GM12878 (cell line): Measurements from ENCODE around the gene TMIGD3. TPM values are rescaled to one million over a fixed set of nuclear protein-coding genes. Genes with fewer than 3 reads are reported as not detected.

Experiments
- ATAC-seq: fragments of 200-7000 bp; cut with Tn5 transposase; 3 replicates; pipeline ENCODE4 v1.9.1; 2020; ENCODE audit warnings: mild to moderate bottlenecking, moderate library complexity
- BruUV-seq: library from RNA; stranded (reverse); fragments of 400-500 nt; replicated peaks from 2 replicates; lab custom pipeline; 2021; lab: Mats Ljungman, UMichigan
- CTCF ChIA-PET: fragments of 300-600 bp; sonication (Branson Sonifier 250); formaldehyde crosslinking; extraction: SDS; loops from one replicate; lab custom pipeline; 2021; ENCODE audit warnings: inconsistent platforms; lab: Yijun Ruan, JAX
- POLR2A ChIA-PET: fragments of 350-600 bp; formaldehyde crosslinking; extraction: SDS; loops from one replicate; lab custom pipeline; 2021; ENCODE audit warnings: inconsistent platforms; lab: Charles Lee
- RAD21 ChIA-PET: fragments of 300-600 bp; sonication (Branson Sonifier 250); formaldehyde crosslinking; loops from one replicate; lab custom pipeline; 2023; ENCODE audit warnings: antibody characterized with exemption; ENCODE audit not compliant: unreplicated experiment; lab: Charles Lee
- SMC1A ChIA-PET: fragments of 300-600 bp; sonication (Branson Sonifier 250); formaldehyde crosslinking; loops from one replicate; lab custom pipeline; 2023; ENCODE audit not compliant: unreplicated experiment, uncharacterized antibody; lab: Charles Lee
- DNase-seq: peaks from one replicate; pipeline ENCODE4 v3.0.0-alpha.2; 2011; ENCODE audit warnings: low read depth, low spot score
- FAIRE-seq: peaks from 3 replicates; lab custom pipeline; 2011; peaks lifted over from hg19 to GRCh38; lab: Jason Lieb, UNC
- H2AFZ ChIP-seq: 2 replicates; pipeline ENCODE4 v1.6.0; 2011; ENCODE audit warnings: low read depth, low read length, control low read depth; ENCODE audit not compliant: control insufficient read depth
- H3K27ac ChIP-seq: 2 replicates; pipeline ENCODE4 v1.5.1; 2011; ENCODE audit warnings: control low read depth; ENCODE audit not compliant: control insufficient read depth, insufficient read depth
- H3K27me3 ChIP-seq, 2 experiments: replicated peaks in 1 of 2; 2 replicates each; pipeline versions ENCODE4 v1.6.0 to v1.6.1; 2011; ENCODE audit warnings: low read length in 1 of 2; ENCODE audit not compliant: control insufficient read depth in 2 of 2, insufficient read depth in 2 of 2
- H3K36me3 ChIP-seq, 2 experiments: 2 replicates each; pipeline ENCODE4 v1.5.1; 2011; ENCODE audit warnings: low read length in 1 of 2; ENCODE audit not compliant: control insufficient read depth in 2 of 2, insufficient read depth in 2 of 2
- H3K4me1 ChIP-seq: 2 replicates; pipeline ENCODE4 v1.6.1; 2011; ENCODE audit warnings: mild to moderate bottlenecking, low read length, moderate library complexity, mixed read lengths; ENCODE audit not compliant: control insufficient read depth, insufficient read depth
- H3K4me2 ChIP-seq: 2 replicates; pipeline ENCODE4 v1.6.0; 2011; ENCODE audit warnings: control low read depth; ENCODE audit not compliant: control insufficient read depth, insufficient read depth
- H3K4me3 ChIP-seq: fragments of 200-600 bp; sonication (generic); 2 replicates; pipeline ENCODE4 v1.5.1; 2016
- H3K79me2 ChIP-seq: 2 replicates; pipeline ENCODE4 v1.6.0; 2011; ENCODE audit warnings: low read length; ENCODE audit not compliant: control insufficient read depth, insufficient read depth
- H3K9ac ChIP-seq: 2 replicates; pipeline ENCODE4 v1.8.0; 2011; ENCODE audit warnings: low read length, control low read depth, mixed read lengths; ENCODE audit not compliant: control insufficient read depth, insufficient read depth
- H3K9me3 ChIP-seq: replicated peaks from 3 replicates; pipeline ENCODE4 v1.5.1; 2011; ENCODE audit warnings: mild to moderate bottlenecking, low read length; ENCODE audit not compliant: control insufficient read depth, insufficient read depth
- H4K20me1 ChIP-seq: 2 replicates; pipeline ENCODE4 v1.6.0; 2011; ENCODE audit not compliant: control insufficient read depth, insufficient read depth
- BRCA1 ChIP-seq: IDR thresholded peaks from 2 replicates; pipeline ENCODE4 v1.6.1; 2011; ENCODE audit warnings: low read depth, low read length, improper control_type of control experiment
- CTCF ChIP-seq, 3 experiments: IDR thresholded peaks in 2 of 3; conservative IDR thresholded peaks in 1 of 3; 2 replicates each; pipeline ENCODE4 v1.5.1; 2011; ENCODE audit warnings: low read depth in 3 of 3, low read length in 3 of 3, mild to moderate bottlenecking in 3 of 3, control low read depth in 2 of 3, moderate library complexity in 2 of 3, inconsistent platforms in 1 of 3, mixed read lengths in 1 of 3; ENCODE audit not compliant: control insufficient read depth in 2 of 3, insufficient read depth in 1 of 3; ENCODE audit errors: extremely low read depth in 1 of 3
- GABPA ChIP-seq: IDR thresholded peaks from 2 replicates; pipeline ENCODE4 v1.6.1; 2014; ENCODE audit warnings: antibody characterized with exemption, low read depth, mild to moderate bottlenecking, inconsistent platforms
- MEF2B ChIP-seq: fragments of 450-650 bp; IDR thresholded peaks from 2 replicates; pipeline ENCODE4 v1.6.1; 2018; ENCODE audit warnings: mild to moderate bottlenecking, moderate library complexity; ENCODE audit not compliant: partially characterized antibody, poor library complexity, severe bottlenecking
- MLLT1 ChIP-seq: fragments of 450-650 bp; IDR thresholded peaks from 2 replicates; pipeline ENCODE4 v1.6.1; 2016; ENCODE audit warnings: mild to moderate bottlenecking
- PRDM15 ChIP-seq: fragments of 450-650 bp; formaldehyde crosslinking; IDR thresholded peaks from 2 replicates; pipeline ENCODE4 v1.4.0; 2020; ENCODE audit warnings: mild to moderate bottlenecking, moderate library complexity
- TARDBP ChIP-seq: IDR thresholded peaks from 2 replicates; pipeline ENCODE4 v1.6.1; 2016; ENCODE audit warnings: borderline replicate concordance
- YY1 ChIP-seq: IDR thresholded peaks from 2 replicates; pipeline ENCODE4 v1.6.1; 2011; ENCODE audit warnings: low read depth, mild to moderate bottlenecking, low read length
- ZSCAN29 ChIP-seq: fragments of 450-650 bp; IDR thresholded peaks from 2 replicates; pipeline ENCODE4 v1.6.1; 2017; ENCODE audit warnings: mild to moderate bottlenecking, moderate library complexity
- WGBS: methylation state at CpG from one replicate; pipeline ENCODE4 v1.1.6; 2016; ENCODE audit warnings: low lambda C conversion rate; ENCODE audit not compliant: insufficient replicate concordance, insufficient coverage; ENCODE audit errors: missing lambda C conversion rate; 5-methylcytosine and 5-hydroxymethylcytosine counted together
- in situ Hi-C: fragments of 300-500 bp; cut with MboI; formaldehyde crosslinking; loops from 9 replicates; pipeline ENCODE4 v1.14.3; 2018; ENCODE audit warnings: mixed read lengths
- intact Hi-C: fragments of 100-400 bp; cut with micrococcal nuclease; formaldehyde crosslinking; loops from one replicate; pipeline ENCODE4 v1.14.2; 2022; ENCODE audit not compliant: unreplicated experiment
- polyA plus RNA-seq, 11 experiments: library from polyadenylated mRNA; depleted of rRNA in 4 of 11; unstranded in 6 of 11; stranded (reverse) in 5 of 11; fragments of >200 nt; fragmentation: Nextera tagmentation in 4 of 11; fragmentation: Illumina TruSeq in 1 of 11; extraction: Ambion mirVana in 4 of 11; extraction: Trizol in 1 of 11; gene quantifications; 1 replicate in 1 of 11; 2 replicates in 10 of 11; pipeline versions ENCODE4 v1.2.1 to v1.2.3, GENCODE V29; 2011 to 2016; ENCODE audit warnings: inconsistent platforms in 2 of 11, missing spikeins in 2 of 11, low read depth in 1 of 11
- total RNA-seq, 4 experiments: library from RNA; depleted of rRNA in 3 of 4; stranded (reverse); fragments of >200 nt in 3 of 4; fragmentation: Illumina TruSeq in 1 of 4; extraction: Trizol in 1 of 4; gene quantifications; 2 replicates each; pipeline versions ENCODE4 v1.2.1 to v1.2.3, GENCODE V29; 2013 to 2021

TMIGD3 gene
- total and polyA plus RNA-seq, 10 of the 15 experiments (the other 5 are each of a cell fraction or from before 2014, with no cell fraction given) = 0.17 TPM; not detected in 9

- SMC1A ChIA-PET = interaction anchor here (0.8 to 2.3 kb wide), 8 partner anchors 9 to 304 kb away, joined by 3 to 8 read pairs (median 5); no protein-coding TSS in a partner anchor
- Histone ChIP-seq H3K9me3 (no peaks in the 10 kb centered on the region), H3K4me2 (no peak overlapping the region), H4K20me1 (no peaks in the 10 kb centered on the region), H3K4me3 (no peak overlapping the region), H3K9ac (no peak overlapping the region), H2AFZ (no peak overlapping the region), H3K4me1 (no peaks in the 10 kb centered on the region), H3K36me3 (peaks cover 4 to 27% of the 10 kb centered on the region in 2 experiments; a peak in 3 of 4 replicates), H3K27ac (no peak overlapping the region), H3K79me2 (no peaks in the 10 kb centered on the region), H3K27me3 (no peaks in the 10 kb centered on the region)
- FAIRE-seq = no peak
- no peak for ATAC-seq
- DNase-seq = no peak
- BruUV-seq = no TSS peak
- CTCF ChIA-PET = interaction anchor here (1.0 to 1.9 kb wide), 5 partner anchors 10 to 19 kb away, joined by 3 to 5 read pairs (median 4); no protein-coding TSS in a partner anchor
- RAD21 ChIA-PET = interaction anchor here (1.3 kb wide), 1 partner anchor 13 kb away, joined by 3 read pairs; no protein-coding TSS in a partner anchor
- 85% methylated on average over 4 of the region's 4 CpGs for WGBS
- intact Hi-C loops (no loop called here), in situ Hi-C loops (no loop called here)
- no peak for TF ChIP-seq GABPA
- TF ChIP-seq ZSCAN29 = no peak
- TF ChIP-seq YY1 = no peak
- TF ChIP-seq CTCF (IDR thresholded peaks at IDR 0.05 in 2 of 3, conservative IDR thresholded peaks at IDR 0.05 in 1 of 3; ENCODE audit: control insufficient read depth in 2 of 3, extremely low read depth in 1 of 3, insufficient read depth in 1 of 3, low read depth in 3 of 3, low read length in 3 of 3) = no peak
- no peak for TF ChIP-seq MEF2B
- TF ChIP-seq MLLT1 = no peak
- TF ChIP-seq PRDM15 (CRISPR knock-in tag) = no peak
- TF ChIP-seq BRCA1 = no peak
- no peak for TF ChIP-seq TARDBP
- POLR2A ChIA-PET = interaction anchor here (0.5 kb wide), 1 partner anchor 1141 kb away, joined by 3 read pairs; no protein-coding TSS in a partner anchor
Observed at GRCh38 chr1:111463029-111463683, 40.3 kb downstream of the TMIGD3 start.
